PC-3 (cell line): ENCODE results near the gene MPPED1.

Experiments used
- EZH2 ChIP-seq: fragments of 300-600 bp; sonication (generic); IDR thresholded peaks from one replicate; pipeline ENCODE4 v1.6.1; 2017; ENCODE audit warnings: antibody characterized with exemption, mild to moderate bottlenecking, low read length; ENCODE audit not compliant: unreplicated experiment
- EZH2phosphoT487 ChIP-seq: fragments of 300-600 bp; sonication (generic); IDR thresholded peaks from 2 replicates; pipeline ENCODE4 v1.6.1; 2018; ENCODE audit warnings: mild to moderate bottlenecking, antibody characterized with exemption, low read length, borderline replicate concordance
- TF ChIP-seq, protein P1 (sequence below): fragments of 300-600 bp; sonication (generic); conservative IDR thresholded peaks from 2 replicates; pipeline ENCODE4 v1.5.1; 2017; ENCODE audit warnings: antibody characterized with exemption, low read depth, mild to moderate bottlenecking, low read length

DNA sequence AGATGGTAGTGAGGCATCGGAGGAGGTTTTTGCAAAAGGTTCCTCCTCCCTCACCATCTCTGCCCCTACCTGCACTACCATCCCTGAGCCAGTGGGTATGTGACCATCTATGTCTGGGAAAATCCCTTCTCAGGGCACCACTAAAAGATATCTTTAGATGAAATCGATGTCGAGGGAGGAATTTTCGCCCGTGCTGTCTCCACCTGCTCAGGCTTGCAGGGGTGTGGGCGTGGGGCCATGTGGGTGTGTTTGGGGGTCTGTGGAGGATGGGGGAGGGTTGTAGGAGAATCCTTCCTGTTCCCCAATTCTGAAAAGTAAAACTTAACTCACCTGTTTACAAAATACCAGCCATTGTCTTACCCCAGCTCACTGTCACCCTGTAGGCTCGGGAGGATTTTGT lies 12.4 kb downstream of the MPPED1 start:
- TF ChIP-seq, protein P1, sequence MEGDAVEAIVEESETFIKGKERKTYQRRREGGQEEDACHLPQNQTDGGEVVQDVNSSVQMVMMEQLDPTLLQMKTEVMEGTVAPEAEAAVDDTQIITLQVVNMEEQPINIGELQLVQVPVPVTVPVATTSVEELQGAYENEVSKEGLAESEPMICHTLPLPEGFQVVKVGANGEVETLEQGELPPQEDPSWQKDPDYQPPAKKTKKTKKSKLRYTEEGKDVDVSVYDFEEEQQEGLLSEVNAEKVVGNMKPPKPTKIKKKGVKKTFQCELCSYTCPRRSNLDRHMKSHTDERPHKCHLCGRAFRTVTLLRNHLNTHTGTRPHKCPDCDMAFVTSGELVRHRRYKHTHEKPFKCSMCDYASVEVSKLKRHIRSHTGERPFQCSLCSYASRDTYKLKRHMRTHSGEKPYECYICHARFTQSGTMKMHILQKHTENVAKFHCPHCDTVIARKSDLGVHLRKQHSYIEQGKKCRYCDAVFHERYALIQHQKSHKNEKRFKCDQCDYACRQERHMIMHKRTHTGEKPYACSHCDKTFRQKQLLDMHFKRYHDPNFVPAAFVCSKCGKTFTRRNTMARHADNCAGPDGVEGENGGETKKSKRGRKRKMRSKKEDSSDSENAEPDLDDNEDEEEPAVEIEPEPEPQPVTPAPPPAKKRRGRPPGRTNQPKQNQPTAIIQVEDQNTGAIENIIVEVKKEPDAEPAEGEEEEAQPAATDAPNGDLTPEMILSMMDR, result no peak
- TF ChIP-seq EZH2 (no peak), EZH2phosphoT487 (no peak)
